ENCODE measurements around the gene STK39. TPM values are rescaled to one million over a fixed set of nuclear protein-coding genes. Genes with fewer than 3 reads are reported as not detected.

STK39 gene
- total and polyA plus RNA-seq, 9 of the 15 experiments (the other 6 are each of a cell fraction or from before 2014, with no cell fraction given): 0.19 to 0.76 (median 0.51) TPM

GRCh38 chr2:168180483-168180882 lies 66.9 kb downstream of the STK39 start (continued):
- no peak for TF ChIP-seq ZNF143 (CRISPR knock-in tag; IDR thresholded peaks at IDR 0.05)
- no peak for TF ChIP-seq CTCFL (IDR thresholded peaks at IDR 0.05; ENCODE audit: borderline replicate concordance, insufficient read depth, low read depth, low read length, poor library complexity, severe bottlenecking)

DNA sequence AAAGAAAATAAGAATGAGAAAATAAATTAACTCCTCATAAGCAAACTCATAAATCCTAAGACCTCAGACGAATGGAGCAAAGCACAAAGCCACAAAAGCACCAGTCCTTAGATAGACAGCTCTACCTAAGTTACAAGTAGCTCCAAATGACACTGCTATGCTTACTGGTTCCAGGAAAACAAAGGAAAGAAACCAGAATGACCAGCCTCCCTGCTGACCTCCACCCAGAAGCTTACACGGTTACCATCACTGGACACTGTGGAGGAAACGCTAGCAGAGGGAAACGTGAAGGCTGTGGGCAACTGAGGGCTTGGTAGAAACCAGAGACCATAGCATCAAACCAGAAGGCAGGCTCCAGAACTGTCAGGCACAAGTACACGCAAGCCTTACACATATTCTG lies 67.8 kb downstream of the STK39 start:
- WGBS (ENCODE audit: insufficient coverage, low coverage, missing lambda C conversion rate): 1% methylated on average over 5 of the region's 5 CpGs
- ChIA-PET CTCF (ENCODE audit: low intra/inter-chr PET ratio) (no interaction called here), POLR2A (no interaction called here)
- H3K27me3 ChIP-seq (ENCODE audit: control insufficient read depth in 2 of 2, insufficient read depth in 2 of 2, low read length in 2 of 2): peaks cover 6 to 7% of the 10 kb centered on the region in 2 experiments; a peak in 3 of 5 replicates
- H3K36me3 ChIP-seq (ENCODE audit: control insufficient read depth, insufficient read depth, low read length): no peaks in the 10 kb centered on the region
- DNase-seq (ENCODE audit: extremely low read depth in 1 of 4, low spot score in 3 of 4) (no peak), ATAC-seq (no peak), FAIRE-seq (no peak)
- no peaks in the 10 kb centered on the region for H3K9me1 ChIP-seq (ENCODE audit: control insufficient read depth, insufficient read depth, low read length)
- H3K79me2 ChIP-seq (ENCODE audit: control insufficient read depth, insufficient read depth, low read length): no peaks in the 10 kb centered on the region
- H4K20me1 ChIP-seq (replicated peaks; ENCODE audit: control insufficient read depth, insufficient read depth, low read length): no peaks in the 10 kb centered on the region
- H3K9me3 ChIP-seq (replicated peaks; ENCODE audit: control insufficient read depth, insufficient read depth, low read depth, low read length): no peaks in the 10 kb centered on the region
- H3K27ac ChIP-seq (ENCODE audit: extremely low read depth, low read depth, low read length): no peak overlapping the region
- in situ Hi-C loops (cut with MboI): no loop called here
- no TSS peak for BruUV-seq (replicated peaks)
- H3K4me1 ChIP-seq (replicated peaks in 1 of 2; ENCODE audit: control insufficient read depth in 2 of 2, insufficient read depth in 2 of 2, low read length in 2 of 2): no peaks in the 10 kb centered on the region
- H2AFZ ChIP-seq (ENCODE audit: low read depth, low read length): no peak overlapping the region
- no peak overlapping the region for H3K9ac ChIP-seq (ENCODE audit: insufficient read depth in 1 of 2, low read depth in 2 of 2, low read length in 2 of 2)
- H3K4me2 ChIP-seq (ENCODE audit: insufficient read depth, low read length): no peak overlapping the region
- intact Hi-C loops (cut with micrococcal nuclease): no loop called here
- no peak overlapping the region for H3K4me3 ChIP-seq
- TF ChIP-seq ZNF707 (CRISPR knock-in tag; conservative IDR thresholded peaks at IDR 0.05): no peak
- no peak for TF ChIP-seq ZNF398 (CRISPR knock-in tag; IDR thresholded peaks at IDR 0.05)
- TF ChIP-seq HDAC8 (tag; IDR thresholded peaks at IDR 0.05): no peak
- no peak for TF ChIP-seq ESRRA (IDR thresholded peaks at IDR 0.05; ENCODE audit: borderline replicate concordance, low read depth)
- TF ChIP-seq ZNF551 (CRISPR knock-in tag; IDR thresholded peaks at IDR 0.05): no peak
- TF ChIP-seq KLF13 (tag; IDR thresholded peaks at IDR 0.05; ENCODE audit: borderline replicate concordance, low read depth): no peak
- TF ChIP-seq TSC22D4 (tag; IDR thresholded peaks at IDR 0.05): no peak
- no peak for TF ChIP-seq ZNF384 (IDR thresholded peaks at IDR 0.05; ENCODE audit: low read depth, low read length)
- TF ChIP-seq CCNT2 (IDR thresholded peaks at IDR 0.05; ENCODE audit: borderline replicate concordance, extremely low read depth, insufficient read length, low read depth, low read length): no peak
- TF ChIP-seq ARHGAP35 (IDR thresholded peaks at IDR 0.05; ENCODE audit: partially characterized antibody): no peak
- no peak for TF ChIP-seq HMG20B (CRISPR knock-in tag; IDR thresholded peaks at IDR 0.05)
- no peak for TF ChIP-seq PTTG1 (tag; IDR thresholded peaks at IDR 0.05; ENCODE audit: low read depth)
- TF ChIP-seq ZNF146 (CRISPR knock-in tag; IDR thresholded peaks at IDR 0.05; ENCODE audit: unreplicated experiment): no peak

All from K562 (cell line).